ENCODE data around the gene EP400. TPM values are rescaled to one million over a fixed set of nuclear protein-coding genes. Genes with fewer than 3 reads are reported as not detected.

EP400 gene
- total and polyA plus RNA-seq, 9 of the 15 experiments (the other 6 are each of a cell fraction or from before 2014, with no cell fraction given): 4.5 to 58.0 (median 7.0) TPM

DNA sequence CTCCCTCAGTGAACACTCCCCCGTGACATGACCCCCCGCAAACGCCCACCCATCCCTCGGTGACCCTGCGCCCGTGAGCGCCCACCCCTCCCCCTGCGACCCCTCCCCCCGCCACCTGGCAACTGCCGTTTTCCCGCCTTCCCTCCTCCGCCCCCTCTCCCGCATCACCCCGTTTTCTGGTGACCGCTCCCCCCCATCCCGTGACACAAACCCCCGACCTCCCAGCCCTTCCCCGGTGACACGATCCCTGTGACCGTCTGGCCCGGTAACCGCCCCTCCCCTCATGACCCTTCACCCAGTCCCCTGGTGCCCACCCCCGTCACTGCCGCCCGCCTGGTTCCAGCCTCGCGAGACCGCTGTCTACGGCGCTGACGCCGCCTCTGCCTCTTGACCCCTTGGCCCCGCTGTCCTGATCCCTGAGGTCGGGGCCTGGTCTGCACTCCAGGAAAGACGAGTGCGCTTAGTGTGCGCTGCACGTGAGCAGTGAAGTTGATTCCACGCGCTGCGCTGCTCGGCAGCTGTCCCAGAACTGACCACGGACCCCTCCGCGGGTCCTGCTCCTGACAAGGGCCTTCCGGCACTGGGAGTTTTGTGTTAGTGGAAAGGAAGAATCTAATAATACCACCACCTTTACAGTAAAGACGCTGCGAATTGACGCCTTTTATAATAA, 135.0 kb downstream of the EP400 start (continued):
- TF ChIP-seq BRD4 (IDR thresholded peaks at IDR 0.05) (0 out of 2 replicates have a peak, but pooled peaks have one; percentile 3), NBN (IDR thresholded peaks at IDR 0.05; ENCODE audit: low read depth) (0 out of 2 replicates have a peak, but pooled peaks have one; percentile 62), MTA1 (IDR thresholded peaks at IDR 0.05; ENCODE audit: borderline replicate concordance) (no peak), NCOA1 (IDR thresholded peaks at IDR 0.05; ENCODE audit: low read depth) (peak; percentile 84; the same call in 1 of the 2 replicates), HNRNPUL1 (IDR thresholded peaks at IDR 0.05; ENCODE audit: low read length) (no peak), CHAMP1 (IDR thresholded peaks at IDR 0.05) (no peak), TEAD1 (CRISPR knock-in tag; IDR thresholded peaks at IDR 0.05) (no peak), DDX20 (tag; IDR thresholded peaks at IDR 0.05; ENCODE audit: low read depth) (no peak), ZBTB1 (CRISPR knock-in tag; IDR thresholded peaks at IDR 0.05; ENCODE audit: borderline replicate concordance, low read depth) (0 out of 2 replicates have a peak, but pooled peaks have one; percentile 41), ELF1 (tag; IDR thresholded peaks at IDR 0.05) (no peak), CTCF (IDR thresholded peaks at IDR 0.05 in 2 of 3, conservative IDR thresholded peaks at IDR 0.05 in 1 of 3; ENCODE audit: insufficient read depth in 2 of 3, low read depth in 1 of 3, low read length in 3 of 3) (no peak), RFX1 (IDR thresholded peaks at IDR 0.05) (no peak), PCBP1 (IDR thresholded peaks at IDR 0.05; ENCODE audit: low read depth, low read length, poor library complexity, severe bottlenecking) (peak; percentile 6), MXI1 (IDR thresholded peaks at IDR 0.05; ENCODE audit: low read depth, low read length) (peak; percentile 57), PHF20 (IDR thresholded peaks at IDR 0.05; ENCODE audit: partially characterized antibody) (peak; percentile 24), SAFB2 (IDR thresholded peaks at IDR 0.05; ENCODE audit: borderline replicate concordance, low read depth, low read length, severe bottlenecking) (no peak)
